Liver (tissue), 9 donors: ENCODE results near the gene IFT81. TPM values are rescaled to one million over a fixed set of nuclear protein-coding genes. Genes with fewer than 3 reads are reported as not detected.

ENCODE experiments used
- DNase-seq: peaks from one replicate; pipeline ENCODE4 v3.0.0-alpha.2; 2017; ENCODE audit warnings: low spot score
- H3K27ac ChIP-seq, 2 donors: one replicate each; pipeline ENCODE4 v1.7.0; 2013; ENCODE audit warnings: inconsistent platforms in 2 of 2, low read length in 2 of 2, control low read depth in 1 of 2, low read depth in 1 of 2, mild to moderate bottlenecking in 1 of 2
- H3K27me3 ChIP-seq, 4 donors: one replicate each; pipeline versions ENCODE4 v1.6.1 to v1.7.0; 2013; ENCODE audit warnings: low read length in 3 of 4, inconsistent platforms in 1 of 4, mild to moderate bottlenecking in 1 of 4, moderate library complexity in 1 of 4; ENCODE audit not compliant: control insufficient read depth in 4 of 4, insufficient read depth in 4 of 4
- H3K36me3 ChIP-seq, 4 donors: one replicate each; pipeline versions ENCODE4 v1.6.1 to v1.7.0; 2013; ENCODE audit warnings: low read length in 3 of 4, mild to moderate bottlenecking in 3 of 4, low read depth in 1 of 4, moderate library complexity in 1 of 4; ENCODE audit not compliant: control insufficient read depth in 4 of 4, insufficient read depth in 3 of 4
- H3K4me1 ChIP-seq, 4 donors: one replicate each; pipeline versions ENCODE4 v1.6.1 to v1.7.0; 2013; ENCODE audit warnings: low read length in 3 of 4, mild to moderate bottlenecking in 3 of 4, moderate library complexity in 1 of 4; ENCODE audit not compliant: control insufficient read depth in 4 of 4, insufficient read depth in 4 of 4
- H3K4me3 ChIP-seq, 3 donors: one replicate each; pipeline versions ENCODE4 v1.6.1 to v1.7.0; 2013; ENCODE audit warnings: low read length in 3 of 3, control low read depth in 1 of 3, low read depth in 1 of 3, mild to moderate bottlenecking in 1 of 3
- H3K9ac ChIP-seq, 2 donors: one replicate each; pipeline ENCODE4 v1.7.0; 2013; ENCODE audit warnings: low read length in 2 of 2, mild to moderate bottlenecking in 2 of 2, moderate library complexity in 2 of 2, control low read depth in 1 of 2, low read depth in 1 of 2
- H3K9me3 ChIP-seq, 4 donors: one replicate each; pipeline versions ENCODE4 v1.6.1 to v1.7.0; 2013; ENCODE audit warnings: low read length in 3 of 4; ENCODE audit not compliant: control insufficient read depth in 4 of 4
- CTCF ChIP-seq: fragments of 150-350 bp; IDR thresholded peaks from 2 replicates; pipeline ENCODE4 v1.5.1; 2017; ENCODE audit warnings: improper control_type of control experiment, low read depth, low read length; ENCODE audit not compliant: missing input control
- FOXA2 ChIP-seq: IDR thresholded peaks from 2 replicates; pipeline ENCODE4 v1.6.1; 2016; ENCODE audit warnings: antibody characterized with exemption
- GABPA ChIP-seq, 2 donors: IDR thresholded peaks in 1 of 2; conservative IDR thresholded peaks in 1 of 2; 2 replicates each; pipeline ENCODE4 v1.6.1; 2016; ENCODE audit warnings: antibody characterized with exemption in 2 of 2, mild to moderate bottlenecking in 1 of 2, moderate library complexity in 1 of 2
- HNF4A ChIP-seq, 2 donors: conservative IDR thresholded peaks; 2 replicates each; pipeline ENCODE4 v1.6.1; 2016; ENCODE audit warnings: antibody characterized with exemption in 2 of 2, mild to moderate bottlenecking in 2 of 2
- HNF4G ChIP-seq: IDR thresholded peaks from 2 replicates; pipeline ENCODE4 v1.6.1; 2016; ENCODE audit warnings: antibody characterized with exemption
- JUND ChIP-seq, 2 donors: IDR thresholded peaks; 2 replicates each; pipeline ENCODE4 v1.6.1; 2016; ENCODE audit warnings: antibody characterized with exemption in 2 of 2
- NR2F2 ChIP-seq: IDR thresholded peaks from 2 replicates; pipeline ENCODE4 v1.6.1; 2016; ENCODE audit warnings: antibody characterized with exemption
- REST ChIP-seq: IDR thresholded peaks from 2 replicates; pipeline ENCODE4 v1.6.1; 2016; ENCODE audit warnings: antibody characterized with exemption, mild to moderate bottlenecking
- RXRA ChIP-seq, 2 donors: IDR thresholded peaks; 2 replicates each; pipeline ENCODE4 v1.6.1; 2017 to 2018; ENCODE audit warnings: antibody characterized with exemption in 2 of 2, mild to moderate bottlenecking in 1 of 2
- SP1 ChIP-seq: IDR thresholded peaks from 2 replicates; pipeline ENCODE4 v1.6.1; 2018; ENCODE audit warnings: antibody characterized with exemption, mild to moderate bottlenecking
- TAF1 ChIP-seq: conservative IDR thresholded peaks from 2 replicates; pipeline ENCODE4 v1.6.1; 2016; ENCODE audit warnings: antibody characterized with exemption, mild to moderate bottlenecking
- WGBS: extraction: QIAGEN DNeasy Blood & Tissue Kit; methylation state at CpG from one replicate; pipeline ENCODE4 v1.1.7; 2013; 5-methylcytosine and 5-hydroxymethylcytosine counted together
- polyA plus RNA-seq, 2 donors: library from polyadenylated mRNA; stranded (reverse) in 1 of 2; unstranded in 1 of 2; fragments of 200-250 nt in 1 of 2; fragments of >200 nt in 1 of 2; fragmentation: Nextera tagmentation in 1 of 2; extraction: Ambion mirVana in 1 of 2; gene quantifications; one replicate each; pipeline versions ENCODE4 v1.2.1 to v1.2.3, GENCODE V29; 2013 to 2015
- total RNA-seq, 2 donors: library from RNA; depleted of rRNA; stranded (reverse); fragments of >200 nt; gene quantifications; one replicate each; pipeline ENCODE4 v1.2.3, GENCODE V29; 2014
- donor health status: healthy.
- donor health status: healthy.
- donor health status: healthy.
- donor health status: healthy.
- donor health status: healthy.

The IFT81 gene
- total and polyA plus RNA-seq, 4 donors: 1.9 to 4.9 (median 2.8) TPM

GRCh38 chr12:110262442-110263388, 138.6 kb downstream of the IFT81 start:
- Histone ChIP-seq H3K27me3 (no peaks in the 10 kb centered on the region), H3K36me3 (no peaks in the 10 kb centered on the region), H3K4me3 (no peak overlapping the region), H3K9ac (no peak overlapping the region), H3K27ac (no peak overlapping the region), H3K9me3 (no peaks in the 10 kb centered on the region), H3K4me1 (no peaks in the 10 kb centered on the region)
- TF ChIP-seq JUND (IDR thresholded peaks at IDR 0.05) (no peak), FOXA2 (no peak), NR2F2 (no peak), HNF4G (no peak), REST (no peak)
- DNase-seq: no peak
- 90% methylated on average over 17 of the region's 17 CpGs for WGBS

GRCh38 chr12:110266381-110266960, 142.3 kb downstream of the IFT81 start:
- 88% methylated on average over 5 of the region's 5 CpGs for WGBS
- TF ChIP-seq FOXA2: no peak
- no peak for TF ChIP-seq SP1
- no peak for TF ChIP-seq TAF1
- TF ChIP-seq GABPA (IDR thresholded peaks at IDR 0.05 in 1 of 2, conservative IDR thresholded peaks at IDR 0.05 in 1 of 2): no peak
- TF ChIP-seq CTCF: no peak
- TF ChIP-seq REST: no peak
- TF ChIP-seq RXRA (IDR thresholded peaks at IDR 0.05): no peak
- TF ChIP-seq HNF4A (conservative IDR thresholded peaks at IDR 0.05): no peak
- Histone ChIP-seq H3K9me3 (no peaks in the 10 kb centered on the region), H3K9ac (no peak overlapping the region), H3K27me3 (no peaks in the 10 kb centered on the region), H3K27ac (no peak overlapping the region), H3K4me1 (peaks cover 0 to 12% (median 9%) of the 10 kb centered on the region in 4 donors), H3K36me3 (no peaks in the 10 kb centered on the region), H3K4me3 (no peak overlapping the region)
- DNase-seq: no peak
